Muscle layer of duodenum (tissue), 2 donors: ENCODE measurements around the gene TMSB4X.

Source experiments
- H3K27ac ChIP-seq: one replicate; pipeline ENCODE4 v1.7.0; 2013; ENCODE audit warnings: mild to moderate bottlenecking, low read length
- H3K27me3 ChIP-seq: one replicate; pipeline ENCODE4 v1.7.0; 2013; ENCODE audit warnings: low read depth, mild to moderate bottlenecking, control low read depth, low read length
- H3K36me3 ChIP-seq, 2 donors: one replicate each; pipeline ENCODE4 v1.7.0; 2013; ENCODE audit warnings: low read length in 2 of 2, control low read depth in 1 of 2, mild to moderate bottlenecking in 1 of 2; ENCODE audit not compliant: insufficient read depth in 2 of 2, control insufficient read depth in 1 of 2
- H3K4me1 ChIP-seq, 2 donors: one replicate each; pipeline ENCODE4 v1.7.0; 2013; ENCODE audit warnings: low read length in 2 of 2, mild to moderate bottlenecking in 2 of 2, control low read depth in 1 of 2, moderate library complexity in 1 of 2; ENCODE audit not compliant: insufficient read depth in 2 of 2, control insufficient read depth in 1 of 2
- H3K4me3 ChIP-seq, 2 donors: one replicate each; pipeline ENCODE4 v1.7.0; 2013; ENCODE audit warnings: low read length in 2 of 2, low read depth in 1 of 2, mild to moderate bottlenecking in 1 of 2
- H3K9me3 ChIP-seq, 2 donors: one replicate each; pipeline ENCODE4 v1.7.0; 2013; ENCODE audit warnings: low read length in 2 of 2, control low read depth in 1 of 2, mild to moderate bottlenecking in 1 of 2; ENCODE audit not compliant: control insufficient read depth in 1 of 2
- donor health status: healthy.

Gene TMSB4X

GRCh38 chrX:12988797-12989196 lies 13.9 kb downstream of the TMSB4X start:
- H3K9me3 ChIP-seq: no peaks in the 10 kb centered on the region
- no peaks in the 10 kb centered on the region for H3K27me3 ChIP-seq
- H3K27ac ChIP-seq: no peak overlapping the region

GRCh38 chrX:12989461-12989860 lies 14.6 kb downstream of the TMSB4X start:
- Histone ChIP-seq H3K4me1 (peaks cover 0 to 3% of the 10 kb centered on the region in 2 donors), H3K27ac (no peak overlapping the region)

More at GRCh38 chrX:12988797-12989196, 13.9 kb downstream of the TMSB4X start:
- H3K4me3 ChIP-seq: no peak overlapping the region
- no peaks in the 10 kb centered on the region for H3K4me1 ChIP-seq
- H3K36me3 ChIP-seq: no peaks in the 10 kb centered on the region

GRCh38 chrX:12991575-12991974 lies 16.7 kb downstream of the TMSB4X start:
- H3K4me3 ChIP-seq: no peak overlapping the region
- H3K4me1 ChIP-seq: peaks cover 0 to 3% of the 10 kb centered on the region in 2 donors
- H3K27me3 ChIP-seq: no peaks in the 10 kb centered on the region
- no peaks in the 10 kb centered on the region for H3K9me3 ChIP-seq
- H3K27ac ChIP-seq: no peak overlapping the region
- no peaks in the 10 kb centered on the region for H3K36me3 ChIP-seq

More at GRCh38 chrX:12989461-12989860, 14.6 kb downstream of the TMSB4X start:
- Histone ChIP-seq H3K4me3 (no peak overlapping the region), H3K36me3 (no peaks in the 10 kb centered on the region), H3K9me3 (no peaks in the 10 kb centered on the region), H3K27me3 (no peaks in the 10 kb centered on the region)

- Histone ChIP-seq H3K27me3 (no peaks in the 10 kb centered on the region), H3K36me3 (no peaks in the 10 kb centered on the region), H3K4me3 (no peak overlapping the region), H3K4me1 (peaks cover 0 to 3% of the 10 kb centered on the region in 2 donors), H3K27ac (no peak overlapping the region), H3K9me3 (no peaks in the 10 kb centered on the region)
These were observed 17.7 kb downstream of the TMSB4X start for GRCh38 chrX:12992544-12993118.

GRCh38 chrX:12993826-12994225 lies 18.9 kb downstream of the TMSB4X start:
- Histone ChIP-seq H3K36me3 (no peaks in the 10 kb centered on the region), H3K27me3 (no peaks in the 10 kb centered on the region), H3K9me3 (no peaks in the 10 kb centered on the region), H3K27ac (no peak overlapping the region), H3K4me3 (no peak overlapping the region), H3K4me1 (peaks cover 0 to 3% of the 10 kb centered on the region in 2 donors)

- H3K27me3 ChIP-seq: no peaks in the 10 kb centered on the region
- no peaks in the 10 kb centered on the region for H3K36me3 ChIP-seq
- H3K4me1 ChIP-seq: peaks cover 1 to 3% of the 10 kb centered on the region in 2 donors
- H3K27ac ChIP-seq: no peak overlapping the region
- H3K4me3 ChIP-seq: no peak overlapping the region
- H3K9me3 ChIP-seq: no peaks in the 10 kb centered on the region
These were observed 19.4 kb downstream of the TMSB4X start for GRCh38 chrX:12994321-12994720.

- no peaks in the 10 kb centered on the region for H3K27me3 ChIP-seq
- peaks cover 3 to 9% of the 10 kb centered on the region in 2 donors for H3K4me1 ChIP-seq
These were observed 22.1 kb downstream of the TMSB4X start for GRCh38 chrX:12996934-12997435.

GRCh38 chrX:12997906-12998687 lies 23.2 kb downstream of the TMSB4X start:
- peaks cover 3 to 9% of the 10 kb centered on the region in 2 donors for H3K4me1 ChIP-seq
- peak overlapping the region; percentile 67 for H3K27ac ChIP-seq
- no peaks in the 10 kb centered on the region for H3K27me3 ChIP-seq
- no peaks in the 10 kb centered on the region for H3K36me3 ChIP-seq
- no peaks in the 10 kb centered on the region for H3K9me3 ChIP-seq
- H3K4me3 ChIP-seq: no peak overlapping the region

More at GRCh38 chrX:12996934-12997435, 22.1 kb downstream of the TMSB4X start:
- H3K36me3 ChIP-seq: no peaks in the 10 kb centered on the region
- H3K27ac ChIP-seq: no peak overlapping the region
- H3K4me3 ChIP-seq: no peak overlapping the region
- H3K9me3 ChIP-seq: no peaks in the 10 kb centered on the region

- H3K27me3 ChIP-seq: no peaks in the 10 kb centered on the region
- H3K4me1 ChIP-seq: peaks cover 0 to 9% of the 10 kb centered on the region in 2 donors
- H3K9me3 ChIP-seq: no peaks in the 10 kb centered on the region
- H3K4me3 ChIP-seq: no peak overlapping the region
- no peaks in the 10 kb centered on the region for H3K36me3 ChIP-seq
- no peak overlapping the region for H3K27ac ChIP-seq
These were observed 24.5 kb downstream of the TMSB4X start for GRCh38 chrX:12999422-12999821.

GRCh38 chrX:13000301-13000811 lies 25.4 kb downstream of the TMSB4X start:
- Histone ChIP-seq H3K36me3 (no peaks in the 10 kb centered on the region), H3K27ac (peak overlapping the region; percentile 67), H3K9me3 (no peaks in the 10 kb centered on the region), H3K27me3 (no peaks in the 10 kb centered on the region), H3K4me1 (peaks cover 0 to 9% of the 10 kb centered on the region in 2 donors), H3K4me3 (no peak overlapping the region)

- Histone ChIP-seq H3K4me1 (peaks cover 0 to 9% of the 10 kb centered on the region in 2 donors), H3K4me3 (no peak overlapping the region), H3K9me3 (no peaks in the 10 kb centered on the region), H3K27me3 (no peaks in the 10 kb centered on the region), H3K36me3 (no peaks in the 10 kb centered on the region), H3K27ac (no peak overlapping the region)
These were observed 26.2 kb downstream of the TMSB4X start for GRCh38 chrX:13001097-13001496.
